ENCODE measurements around the gene LYRM9.
"Not testable (repeated sequence)": the region's sequence is repeated elsewhere in the genome, so short reads cannot be mapped to it uniquely, and the experiment has no call there.

LYRM9 gene

GRCh38 chr17:27906226-27906580 lies 13.0 kb upstream of the LYRM9 start:
- DNase-seq (ENCODE audit: low spot score): no peak

- no peak for DNase-seq (ENCODE audit: low spot score)
Observed at GRCh38 chr17:27905447-27906225, 12.5 kb upstream of the LYRM9 start.

GRCh38 chr17:27904534-27905446 lies 11.6 kb upstream of the LYRM9 start:
- no peak for DNase-seq (ENCODE audit: low spot score)

DNA sequence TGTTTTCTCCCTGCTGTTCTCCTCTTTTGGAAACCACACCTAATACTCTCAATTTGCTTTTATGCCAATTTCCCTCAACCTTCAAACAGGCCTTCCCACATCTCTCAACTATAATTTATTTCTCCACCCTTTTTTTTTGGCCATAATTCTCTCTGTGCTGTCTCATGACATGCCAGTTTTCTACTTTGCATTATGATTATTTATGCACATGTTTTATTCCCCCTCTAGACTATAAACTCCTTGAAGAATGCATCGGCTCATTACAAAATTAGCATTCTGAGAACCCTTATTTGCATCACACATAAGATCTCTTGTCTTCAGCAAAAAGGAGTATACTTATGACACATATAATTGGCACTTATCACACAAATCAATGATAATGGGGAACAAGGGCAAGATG lies 10.9 kb upstream of the LYRM9 start:
- no peak for DNase-seq (ENCODE audit: low spot score)

DNA sequence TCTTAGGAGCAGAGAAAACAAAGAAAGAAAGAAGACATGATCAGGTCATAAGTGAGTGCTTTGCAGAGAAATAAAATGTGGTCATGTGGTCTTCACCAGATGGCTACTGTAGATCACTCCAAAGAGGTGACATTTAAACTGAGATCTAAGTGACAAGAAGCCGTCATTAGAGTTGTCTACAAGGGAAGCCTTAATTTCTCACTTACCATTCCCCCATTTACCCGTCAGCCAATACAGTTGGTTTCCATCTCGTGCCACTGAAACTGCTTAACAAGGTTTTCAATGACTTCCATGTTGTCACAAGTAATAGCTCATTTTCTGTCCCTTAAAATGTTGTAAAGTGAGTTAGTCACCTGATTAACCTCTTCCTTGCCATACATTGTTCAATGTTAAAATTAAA lies 6.4 kb upstream of the LYRM9 start:
- no peak for DNase-seq (ENCODE audit: low spot score)

DNA sequence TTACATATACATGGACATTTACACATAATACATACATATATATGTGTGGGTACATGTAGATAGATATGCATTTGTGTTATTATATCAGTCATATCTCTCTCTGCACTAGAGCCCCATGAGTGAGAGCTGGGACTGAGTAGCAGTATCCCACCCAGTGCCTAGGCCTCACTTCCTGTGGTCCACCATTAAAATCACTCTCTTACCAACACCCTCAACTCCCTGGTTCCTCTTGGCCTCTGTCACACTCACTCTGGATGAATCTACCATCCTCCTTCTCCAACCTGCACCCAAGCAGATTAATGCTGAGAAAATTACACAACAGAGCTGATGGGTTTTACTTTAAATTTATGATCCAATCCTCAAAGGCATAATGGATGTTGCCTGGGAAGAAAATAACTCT lies 4.9 kb upstream of the LYRM9 start:
- DNase-seq (ENCODE audit: low spot score): no peak

GRCh38 chr17:27896701-27897100 lies 3.5 kb upstream of the LYRM9 start:
- no peak for DNase-seq (ENCODE audit: low spot score)

DNA sequence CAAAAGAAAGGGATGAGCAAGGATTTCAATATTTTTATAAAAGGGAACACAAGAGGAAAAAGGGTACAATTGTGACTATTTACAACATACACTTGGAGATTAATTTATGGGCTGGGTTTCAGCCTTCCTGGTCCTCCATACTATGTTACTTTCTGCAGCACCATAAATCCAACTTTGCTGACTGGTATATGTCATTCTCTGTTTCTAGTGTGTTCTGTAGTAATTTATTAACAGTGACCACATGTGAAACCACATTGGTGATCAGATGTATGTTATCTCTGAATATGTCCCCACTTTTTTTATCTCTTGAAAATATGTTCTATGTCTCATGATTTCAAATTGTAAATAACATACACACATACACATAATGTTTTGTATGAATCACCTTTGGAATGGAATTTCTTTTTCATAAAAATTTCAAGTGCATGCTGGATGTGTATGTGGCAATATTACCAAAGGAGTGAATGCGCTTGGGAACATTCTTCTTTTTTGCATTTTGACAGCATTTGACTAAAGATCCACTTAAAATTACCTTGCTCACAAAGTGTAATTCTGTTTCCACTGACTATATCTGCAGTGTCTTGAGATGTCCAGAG lies 2.9 kb upstream of the LYRM9 start:
- no peak for DNase-seq (ENCODE audit: low spot score)

- DNase-seq (ENCODE audit: low spot score): no peak
Observed at GRCh38 chr17:27895123-27895895, 2.1 kb upstream of the LYRM9 start.

DNA sequence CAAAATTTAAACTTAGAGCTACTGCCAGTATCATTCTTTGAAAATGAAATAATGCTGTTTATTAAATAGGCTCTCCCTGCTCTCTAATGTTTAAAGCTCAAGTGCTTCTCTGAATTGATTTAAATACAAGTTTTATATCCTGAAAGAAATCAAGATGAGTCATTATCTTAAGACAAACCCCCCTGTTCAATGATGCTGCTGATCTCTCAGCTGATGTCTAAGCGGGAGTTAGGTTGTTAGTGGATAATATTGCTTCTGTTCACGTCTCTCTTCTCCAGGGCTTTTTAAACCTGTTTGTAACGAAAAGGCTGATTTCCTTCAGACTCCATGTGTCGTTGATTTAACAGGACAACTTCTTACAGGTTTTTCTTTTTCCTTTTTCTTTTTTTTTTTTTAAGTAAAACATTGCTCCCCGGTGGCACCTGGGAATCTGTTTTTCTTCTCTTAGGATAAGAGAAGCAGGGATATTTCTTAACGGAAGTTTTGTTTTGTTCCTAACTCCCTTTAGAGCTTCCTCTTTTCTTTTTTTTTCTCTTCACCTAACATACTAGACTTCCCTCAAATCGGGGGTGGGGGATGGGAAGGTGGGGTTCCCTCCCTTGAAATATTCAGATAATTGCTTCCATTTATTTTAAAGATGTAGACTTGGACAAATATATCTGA lies 807 bp upstream of the LYRM9 start:
- no peak for DNase-seq (ENCODE audit: low spot score)

- no peak for DNase-seq (ENCODE audit: low spot score)
Observed at GRCh38 chr17:27892542-27892865, 661 bp downstream of the LYRM9 start.

DNA sequence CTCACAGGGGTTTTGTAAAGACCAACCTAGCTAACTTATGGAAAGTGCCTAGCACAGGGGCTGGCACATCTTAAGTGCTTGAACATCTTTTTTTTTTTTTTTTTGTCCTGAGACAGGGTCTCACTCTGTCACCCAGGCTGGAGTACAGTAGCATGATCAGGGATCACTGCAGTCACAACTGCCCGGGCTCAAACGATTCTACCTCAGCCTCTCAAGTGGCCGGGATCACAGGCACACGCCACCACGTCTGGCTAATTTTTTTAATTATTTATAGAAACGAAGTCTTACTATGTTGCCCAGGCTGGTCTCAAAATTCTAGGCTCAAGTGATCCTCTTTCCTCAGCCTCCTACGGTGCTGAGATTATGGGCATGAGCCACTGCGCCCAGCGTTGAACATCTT lies 1.3 kb downstream of the LYRM9 start:
- DNase-seq (ENCODE audit: low spot score): no peak

DNA sequence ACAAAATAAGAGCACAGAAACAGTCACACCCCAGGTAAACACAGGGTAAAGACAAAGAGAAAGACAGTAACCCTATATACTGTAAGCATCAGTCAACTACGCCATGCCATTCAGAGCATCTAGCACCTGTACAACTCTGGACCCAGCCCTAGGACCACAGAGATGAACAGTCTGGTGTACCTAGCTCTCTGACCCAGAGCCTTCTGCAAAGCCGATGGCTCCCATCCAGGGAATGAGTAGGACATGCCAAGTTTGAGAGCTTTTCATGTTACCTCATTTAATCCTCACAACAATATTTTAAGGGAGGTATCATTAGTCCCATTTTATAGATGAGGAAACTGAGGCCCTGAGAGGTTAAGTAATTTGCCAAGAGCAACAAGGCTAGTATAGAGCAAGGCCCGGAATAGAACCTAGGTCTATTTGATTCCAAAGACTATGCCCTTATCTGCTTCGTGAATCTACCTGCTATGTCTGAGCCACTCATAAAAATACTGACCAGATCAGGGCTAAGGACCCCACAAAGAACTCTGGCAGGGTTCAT lies 3.4 kb downstream of the LYRM9 start:
- no peak for DNase-seq (ENCODE audit: low spot score)

GRCh38 chr17:27888945-27889344 lies 4.2 kb downstream of the LYRM9 start:
- no peak for DNase-seq (ENCODE audit: low spot score)

DNA sequence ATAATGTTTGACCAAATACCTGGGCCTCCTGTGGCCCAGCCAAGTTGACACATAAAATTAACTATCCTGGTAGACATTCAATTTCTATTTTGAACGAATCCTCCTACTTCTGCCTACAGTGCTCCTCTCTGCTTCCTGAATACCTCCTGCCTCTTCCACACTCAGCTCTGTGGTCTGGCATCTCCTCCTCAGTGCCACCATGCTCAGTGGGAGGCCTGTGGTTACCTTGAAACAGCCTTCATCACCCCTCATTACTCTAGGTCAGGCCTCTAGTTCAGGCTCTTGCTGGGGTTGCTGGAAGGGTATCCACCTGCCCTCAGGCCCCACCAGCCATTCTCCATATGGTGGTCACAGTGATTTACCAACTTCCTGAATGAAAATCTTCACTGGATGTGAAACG lies 5.1 kb downstream of the LYRM9 start:
- DNase-seq (ENCODE audit: low spot score): no peak

GRCh38 chr17:27886348-27886906 lies 6.7 kb downstream of the LYRM9 start:
- not testable (repeated sequence) for DNase-seq (ENCODE audit: low spot score)

DNA sequence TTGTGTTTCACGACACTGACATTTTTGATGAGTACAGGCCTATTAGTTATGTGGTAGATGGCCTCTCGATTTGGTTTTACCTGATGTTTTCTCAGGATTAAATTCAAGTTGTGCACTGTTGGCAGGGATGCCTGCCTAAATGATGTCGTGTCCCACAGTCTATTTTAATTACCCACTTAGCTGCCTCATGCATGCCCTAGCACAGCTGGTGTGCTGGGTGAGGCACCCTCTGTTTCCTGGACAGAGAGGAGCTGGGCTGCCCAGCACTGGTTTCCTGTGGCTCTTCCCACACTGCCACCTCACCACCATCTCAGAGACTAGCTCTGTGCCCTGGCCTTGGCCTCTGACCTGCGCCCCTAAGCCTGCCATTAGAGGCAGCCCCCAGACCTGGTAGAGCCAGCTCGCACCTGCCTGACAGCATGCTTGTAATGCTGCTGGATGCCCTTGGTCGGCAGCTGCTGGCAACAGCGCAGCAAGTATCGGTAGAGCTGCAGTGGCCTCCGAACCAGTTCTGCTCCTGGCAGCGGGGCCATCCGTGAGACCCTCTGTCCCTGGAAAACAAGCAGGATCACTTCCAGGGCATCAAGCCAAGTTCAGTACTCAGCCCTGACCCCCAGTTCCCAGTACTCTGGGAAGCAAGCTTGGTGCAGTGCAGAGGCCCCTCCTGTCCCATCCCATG lies 10.9 kb downstream of the LYRM9 start:
- no peak for DNase-seq (ENCODE audit: low spot score)

DNA sequence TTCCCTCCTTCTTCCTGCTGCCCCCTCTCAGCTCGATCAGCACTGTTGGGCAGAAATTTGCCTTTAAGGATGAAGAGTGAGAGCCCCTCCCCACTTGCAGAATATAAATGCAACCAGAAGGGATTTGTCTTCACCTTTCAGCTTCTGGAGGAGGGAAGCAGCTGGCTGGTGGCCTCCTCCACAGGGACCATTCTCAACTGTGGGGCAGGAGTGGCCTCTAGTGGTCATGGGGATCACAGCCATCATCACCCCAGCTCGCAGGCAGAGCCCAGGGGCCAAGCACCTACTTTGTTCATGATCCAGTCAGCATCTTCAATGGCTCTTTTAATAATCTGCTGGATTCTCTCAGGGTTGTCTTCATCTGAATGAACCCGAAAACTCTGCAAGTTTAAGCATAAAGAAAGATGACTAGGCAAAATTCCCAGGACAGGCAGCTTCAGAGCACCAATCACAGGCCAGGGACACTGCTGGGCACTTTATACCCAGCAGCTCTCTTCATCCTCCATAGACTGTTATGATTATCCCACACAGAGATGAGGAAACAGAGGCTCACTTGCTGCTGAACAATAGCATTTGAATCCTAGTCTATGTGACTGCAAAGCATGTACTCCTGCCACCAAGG lies 13.1 kb downstream of the LYRM9 start:
- peak; percentile 60 for DNase-seq (ENCODE audit: low spot score)

- DNase-seq (ENCODE audit: low spot score): no peak
Observed at GRCh38 chr17:27878776-27879562, 14.2 kb downstream of the LYRM9 start.
